Thoracic aorta endothelial cell (primary cell): Measurements from ENCODE around the gene CT47A7. TPM values are rescaled to one million over a fixed set of nuclear protein-coding genes. Genes with fewer than 3 reads are reported as not detected.

Experiments used
- small RNA-seq: library from RNA; depleted of rRNA; stranded (forward); fragments of <200 nt; gene quantifications from one replicate; pipeline ENCODE3, GENCODE V24; 2012
- total RNA-seq: library from RNA; depleted of rRNA; stranded (reverse); fragments of >200 nt; gene quantifications from 2 replicates; pipeline ENCODE4 v1.2.3, GENCODE V29; 2012

Gene CT47A7
- not detected in 2 replicates for total RNA-seq

GRCh38 chrX:120956500-120956899 is at the start of gene CT47A7:
Gene CT47A7, minus strand, starts transcription at chrX:120956600. Its CDS starts 255 bp downstream, at chrX:120956345.

GRCh38 chrX:120985660-120986059 is 29.3 kb upstream of the CT47A7 start, which contains the start of gene CT47A1:
Gene CT47A1, minus strand, starts transcription at chrX:120985760. Its CDS starts 231 bp downstream, at chrX:120985529.

Small RNAs within 50 kb of the gene (small RNA-seq; reads per million reads assigned to genes)
- gene AL670379.1 (not detected), gene AL670379.10 (not detected), gene AL670379.11 (not detected), gene AL670379.12 (not detected), gene AL670379.2 (not detected), gene AL670379.3 (not detected), gene AL670379.4 (not detected), gene AL670379.5 (not detected), gene AL670379.6 (not detected), gene AL670379.7 (not detected), gene AL670379.8 (not detected), gene AL670379.9 (not detected)

Other genes with a start within 250 kb of the CT47A7 start
- gene CT47B1, start 80.7 kb downstream of the CT47A7 start, total RNA-seq: not detected in 2 replicates
- gene CT47A11, start 19.4 kb downstream of the CT47A7 start, total RNA-seq: not detected in 2 replicates
- not detected in 2 replicates for gene CT47A10, start 14.6 kb downstream of the CT47A7 start, total RNA-seq
- gene CT47A9, start 9.7 kb downstream of the CT47A7 start, total RNA-seq: not detected in 2 replicates
- gene CT47A8, start 4.9 kb downstream of the CT47A7 start, total RNA-seq: not detected in 2 replicates
- not detected in 2 replicates for gene CT47A6, start 4.9 kb upstream of the CT47A7 start, total RNA-seq
- gene CT47A5, start 9.7 kb upstream of the CT47A7 start, total RNA-seq: not detected in 2 replicates
- gene CT47A4, start 14.6 kb upstream of the CT47A7 start, total RNA-seq: not detected in 2 replicates
- gene CT47A3, start 19.5 kb upstream of the CT47A7 start, total RNA-seq: not detected in 2 replicates
- gene CT47A2, start 24.3 kb upstream of the CT47A7 start, total RNA-seq: not detected in 2 replicates
- gene CT47A1, start 29.2 kb upstream of the CT47A7 start, total RNA-seq: not detected in 2 replicates
- gene GLUD2, start 91.0 kb upstream of the CT47A7 start, total RNA-seq: 1.5 and 3.4 TPM in 2 replicates